SK-N-MC (cell line): ENCODE results near the gene FOXP3.

Source experiments
- EZH2 ChIP-seq: fragments of 200-600 bp; sonication (generic); IDR thresholded peaks from one replicate; pipeline ENCODE4 v1.6.1; 2017; ENCODE audit warnings: antibody characterized with exemption
- POLR2AphosphoS5 ChIP-seq: IDR thresholded peaks from 2 replicates; pipeline ENCODE4 v1.6.1; 2012; ENCODE audit warnings: mild to moderate bottlenecking, low read depth, low read length, borderline replicate concordance

DNA sequence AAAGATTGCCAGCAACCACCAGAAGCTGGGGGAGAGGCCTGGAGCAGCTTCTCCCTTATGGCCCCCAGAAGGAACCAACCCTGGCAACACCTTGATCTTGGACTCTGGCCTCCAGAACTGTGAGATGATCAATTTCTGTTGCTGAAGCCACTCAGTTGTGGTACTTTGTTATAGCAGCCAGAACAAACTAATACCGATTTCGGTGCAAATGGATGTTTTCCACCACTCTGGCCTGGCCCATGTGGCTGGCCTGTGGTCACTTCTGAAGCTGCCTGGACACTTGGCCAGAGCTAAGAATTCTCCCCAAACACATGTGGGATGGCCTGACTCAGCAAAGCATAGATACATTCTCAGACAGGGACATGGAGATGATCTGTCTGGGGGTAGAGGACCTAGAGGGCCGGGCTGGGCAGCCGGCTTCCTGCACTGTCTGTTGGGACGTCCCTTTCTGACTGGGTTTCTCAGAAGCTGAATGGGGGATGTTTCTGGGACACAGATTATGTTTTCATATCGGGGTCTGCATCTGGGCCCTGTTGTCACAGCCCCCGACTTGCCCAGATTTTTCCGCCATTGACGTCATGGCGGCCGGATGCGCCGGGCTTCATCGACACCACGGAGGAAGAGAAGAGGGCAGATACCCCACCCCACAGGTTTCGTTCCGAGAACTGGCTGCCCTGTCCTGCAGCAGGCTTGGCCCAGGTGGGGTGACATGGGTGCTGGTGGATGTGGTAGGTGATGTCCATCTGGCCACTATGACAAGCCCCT lies 4.1 kb downstream of the FOXP3 start:
- TF ChIP-seq EZH2, result no peak
- no peak for TF ChIP-seq POLR2AphosphoS5
